ENCODE data around the gene SOX5. TPM values are rescaled to one million over a fixed set of nuclear protein-coding genes. Genes with fewer than 3 reads are reported as not detected.

The SOX5 gene
- total and polyA plus RNA-seq, 3 donors from 2014 or later: 26.0 to 93.3 (median 29.2) TPM

DNA sequence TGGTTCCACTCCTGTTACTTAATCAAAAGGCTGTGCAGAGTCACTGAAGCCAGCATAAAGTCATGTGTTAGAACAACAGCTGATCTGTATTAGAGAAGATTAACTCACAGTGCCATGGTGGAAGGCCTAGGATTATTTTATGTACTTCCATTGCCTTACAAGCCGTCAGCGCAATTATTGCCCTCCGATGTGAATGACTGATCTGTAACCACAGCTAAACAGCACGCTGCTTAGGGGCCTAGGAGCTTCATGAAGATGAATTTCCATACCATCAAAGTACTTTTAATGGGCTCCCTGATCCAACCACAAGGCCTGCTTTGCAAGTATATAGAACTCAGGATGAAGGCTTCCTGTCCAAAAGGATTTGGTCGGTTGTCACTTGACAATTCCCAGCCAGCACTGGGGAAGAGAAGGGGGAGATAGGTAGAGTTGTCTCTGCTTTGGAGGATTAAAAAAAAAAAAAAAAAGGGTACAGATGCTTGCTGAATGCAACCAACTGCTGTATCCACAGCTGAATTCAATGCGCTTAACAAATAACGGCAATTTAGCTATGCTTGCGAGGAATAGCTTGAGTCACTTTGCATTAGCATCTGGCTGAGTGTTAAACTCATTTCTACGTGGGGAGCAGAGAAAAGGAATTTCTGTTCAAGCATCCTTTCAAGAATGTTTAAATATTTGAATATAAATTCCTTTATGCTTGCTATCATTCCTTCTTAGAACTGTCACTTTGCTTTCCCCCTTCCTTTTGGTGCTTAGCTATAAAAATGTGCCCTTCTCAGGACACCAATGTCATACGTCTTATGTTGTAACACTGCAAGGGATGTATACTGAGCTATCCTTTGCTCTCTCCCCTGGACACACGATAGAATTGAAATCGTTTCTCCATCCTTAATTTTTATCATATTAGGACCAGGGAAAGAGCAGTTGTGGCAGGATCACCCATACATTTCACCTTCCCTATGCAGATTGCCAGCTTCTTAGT, 387.8 kb downstream of the SOX5 start:
- no peaks in the 10 kb centered on the region for H3K36me3 ChIP-seq (ENCODE audit: low read depth, missing control alignments)
- intact Hi-C loops (cut with DNase I; ENCODE audit: low total_unique reads): no loop called here
- DNase-seq: no peak
- no peak overlapping the region for H3K4me3 ChIP-seq
- TF ChIP-seq POLR2A (IDR thresholded peaks at IDR 0.05): no peak
- TF ChIP-seq, protein P1, sequence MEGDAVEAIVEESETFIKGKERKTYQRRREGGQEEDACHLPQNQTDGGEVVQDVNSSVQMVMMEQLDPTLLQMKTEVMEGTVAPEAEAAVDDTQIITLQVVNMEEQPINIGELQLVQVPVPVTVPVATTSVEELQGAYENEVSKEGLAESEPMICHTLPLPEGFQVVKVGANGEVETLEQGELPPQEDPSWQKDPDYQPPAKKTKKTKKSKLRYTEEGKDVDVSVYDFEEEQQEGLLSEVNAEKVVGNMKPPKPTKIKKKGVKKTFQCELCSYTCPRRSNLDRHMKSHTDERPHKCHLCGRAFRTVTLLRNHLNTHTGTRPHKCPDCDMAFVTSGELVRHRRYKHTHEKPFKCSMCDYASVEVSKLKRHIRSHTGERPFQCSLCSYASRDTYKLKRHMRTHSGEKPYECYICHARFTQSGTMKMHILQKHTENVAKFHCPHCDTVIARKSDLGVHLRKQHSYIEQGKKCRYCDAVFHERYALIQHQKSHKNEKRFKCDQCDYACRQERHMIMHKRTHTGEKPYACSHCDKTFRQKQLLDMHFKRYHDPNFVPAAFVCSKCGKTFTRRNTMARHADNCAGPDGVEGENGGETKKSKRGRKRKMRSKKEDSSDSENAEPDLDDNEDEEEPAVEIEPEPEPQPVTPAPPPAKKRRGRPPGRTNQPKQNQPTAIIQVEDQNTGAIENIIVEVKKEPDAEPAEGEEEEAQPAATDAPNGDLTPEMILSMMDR (IDR thresholded peaks at IDR 0.05): no peak
- H3K27ac ChIP-seq: no peak overlapping the region
- H3K9me3 ChIP-seq: no peaks in the 10 kb centered on the region
- H3K4me1 ChIP-seq: no peaks in the 10 kb centered on the region
- no peaks in the 10 kb centered on the region for H3K27me3 ChIP-seq
- WGBS, 2 donors: 91 to 92% methylated on average over 12 of the region's 12 CpGs

DNA sequence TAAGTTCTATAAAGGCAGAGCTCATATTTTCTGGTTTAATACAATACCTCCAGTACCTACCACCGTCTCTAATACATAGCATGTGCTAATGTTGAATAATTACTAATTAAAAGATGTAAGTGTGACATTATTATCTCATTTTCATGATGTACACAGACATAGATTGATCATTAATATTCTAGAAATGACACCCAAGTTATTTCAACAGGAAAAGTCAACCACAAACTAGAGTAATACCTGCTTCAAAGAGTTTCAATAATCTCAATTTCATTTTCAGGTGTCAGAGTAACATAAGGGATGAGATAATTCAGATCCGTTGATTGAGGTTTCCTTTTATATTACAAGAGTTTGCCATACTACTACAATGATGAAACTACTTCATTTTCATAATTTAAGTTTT, 388.9 kb downstream of the SOX5 start:
- 92 to 93% methylated on average over 2 of the region's 2 CpGs for WGBS, 2 donors
- no peak for DNase-seq
- H3K4me3 ChIP-seq: no peak overlapping the region

DNA sequence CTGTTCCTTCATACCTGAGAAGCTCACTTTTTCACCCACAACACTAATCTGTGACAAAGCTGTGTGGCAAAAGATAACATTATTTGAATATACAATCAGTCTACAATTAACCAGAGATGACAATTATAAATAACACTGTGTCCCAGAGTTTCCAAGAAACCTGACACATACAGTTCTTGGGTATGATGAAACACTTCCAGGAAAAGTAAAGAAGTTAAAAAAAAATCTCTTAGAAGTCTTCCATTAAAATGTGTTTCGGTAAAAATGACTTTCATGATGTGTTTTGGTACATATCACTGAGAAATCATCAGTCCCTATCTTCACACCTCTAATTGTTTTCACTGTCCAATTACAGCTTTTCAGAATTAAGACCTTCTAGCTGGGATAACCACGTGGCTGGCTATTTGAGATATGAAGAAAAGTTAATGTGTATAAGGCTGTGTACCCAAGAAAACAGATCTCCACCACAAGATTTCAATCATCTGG, 390.2 kb downstream of the SOX5 start:
- TF ChIP-seq, protein P1 (IDR thresholded peaks at IDR 0.05): no peak
- TF ChIP-seq POLR2A (IDR thresholded peaks at IDR 0.05): no peak
- 83 to 84% methylated on average over 2 of the region's 2 CpGs for WGBS, 2 donors
- Histone ChIP-seq H3K9me3 (no peaks in the 10 kb centered on the region), H3K27ac (no peak overlapping the region), H3K27me3 (no peaks in the 10 kb centered on the region), H3K4me1 (no peaks in the 10 kb centered on the region), H3K36me3 (ENCODE audit: low read depth, missing control alignments) (no peaks in the 10 kb centered on the region), H3K4me3 (no peak overlapping the region)
- DNase-seq: no peak
- intact Hi-C loops (cut with DNase I; ENCODE audit: low total_unique reads): no loop called here

More for the DNA sequence above, 388.9 kb downstream of the SOX5 start:
- H3K4me1 ChIP-seq: no peaks in the 10 kb centered on the region
- TF ChIP-seq, protein P1 (IDR thresholded peaks at IDR 0.05): no peak
- no peak for TF ChIP-seq POLR2A (IDR thresholded peaks at IDR 0.05)
- intact Hi-C loops (cut with DNase I; ENCODE audit: low total_unique reads): no loop called here
- H3K36me3 ChIP-seq (ENCODE audit: low read depth, missing control alignments): no peaks in the 10 kb centered on the region
- H3K9me3 ChIP-seq: no peaks in the 10 kb centered on the region
- no peaks in the 10 kb centered on the region for H3K27me3 ChIP-seq
- no peak overlapping the region for H3K27ac ChIP-seq

DNA sequence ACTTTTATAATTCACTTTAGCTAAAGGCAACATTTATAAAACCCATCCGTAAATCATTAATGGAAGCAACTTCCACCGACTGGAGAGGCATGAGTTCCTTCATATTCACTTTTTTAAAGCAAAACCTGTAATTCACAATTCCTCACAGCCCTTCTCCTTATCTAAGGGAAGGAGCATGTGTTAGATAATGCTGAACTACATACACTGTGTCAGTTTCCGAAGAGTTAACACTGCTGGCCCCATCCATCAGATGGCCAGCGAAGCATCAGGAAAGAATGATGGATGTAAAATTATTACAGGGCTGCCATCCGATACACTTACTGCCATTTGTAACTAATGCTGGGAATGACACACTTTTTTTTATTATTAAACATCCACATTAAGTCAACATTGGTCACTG, 392.8 kb downstream of the SOX5 start:
- DNase-seq: no peak
- H3K36me3 ChIP-seq (ENCODE audit: low read depth, missing control alignments): no peaks in the 10 kb centered on the region
- no peak overlapping the region for H3K4me3 ChIP-seq
- H3K27ac ChIP-seq: no peak overlapping the region
- H3K9me3 ChIP-seq: no peaks in the 10 kb centered on the region
- no peaks in the 10 kb centered on the region for H3K27me3 ChIP-seq
- TF ChIP-seq, protein P1 (IDR thresholded peaks at IDR 0.05): no peak
- no peak for TF ChIP-seq POLR2A (IDR thresholded peaks at IDR 0.05)
- H3K4me1 ChIP-seq: no peaks in the 10 kb centered on the region
- intact Hi-C loops (cut with DNase I; ENCODE audit: low total_unique reads): no loop called here
- WGBS, 2 donors: 82 to 93% methylated on average over 5 of the region's 5 CpGs
